ENCODE results near the gene TMEM63A.

- TF ChIP-seq EZH2phosphoT487 (IDR thresholded peaks at IDR 0.05; ENCODE audit: borderline replicate concordance, low read length) (no peak), CTCF (conservative IDR thresholded peaks at IDR 0.05; ENCODE audit: low read depth, low read length) (no peak), EZH2 (IDR thresholded peaks at IDR 0.05; ENCODE audit: low read length, unreplicated experiment) (no peak)
Measured at GRCh38 chr1:225812488-225813213, 69.5 kb downstream of the TMEM63A start.
